ENCODE data around the gene TRIM49D1. TPM values are rescaled to one million over a fixed set of nuclear protein-coding genes. Genes with fewer than 3 reads are reported as not detected.
"Not testable (repeated sequence)": the region's sequence is repeated elsewhere in the genome, so short reads cannot be mapped to it uniquely, and the experiment has no call there.

Gene TRIM49D1
- total RNA-seq, 1 experiment from 2014 or later, result not detected

DNA sequence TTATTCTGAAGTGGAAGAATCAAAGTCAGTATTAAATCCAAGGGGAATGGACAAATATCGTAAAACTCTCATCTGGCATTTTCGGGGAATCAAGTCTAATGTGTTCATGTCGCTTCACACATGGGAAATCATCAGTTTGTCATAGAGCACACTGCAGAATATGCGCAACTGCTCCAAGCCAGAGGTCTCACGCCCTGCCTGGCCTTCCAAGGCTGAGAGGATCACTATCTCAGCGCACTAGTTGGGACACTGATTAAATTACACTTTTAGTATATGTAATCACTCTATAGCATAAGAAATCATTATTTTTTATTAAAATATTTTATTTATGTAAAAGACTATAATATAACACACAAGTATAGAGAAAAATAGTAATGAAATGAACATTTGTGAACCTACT, 38.8 kb upstream of the TRIM49D1 start:
- not testable (repeated sequence) for H3K79me1 ChIP-seq (ENCODE audit: insufficient read depth, low read depth, low read length, poor library complexity, severe bottlenecking); H3K4me3 Mint-ChIP-seq; H2AFZ ChIP-seq (ENCODE audit: low read length); H3K23me2 ChIP-seq (ENCODE audit: insufficient read length, low read depth, low read length, poor library complexity, severe bottlenecking); H3K9ac ChIP-seq (ENCODE audit: extremely low read depth, insufficient read length, low read length); H3K56ac ChIP-seq (ENCODE audit: insufficient read length, low read depth, low read length); H3K27me3 ChIP-seq (ENCODE audit: insufficient read depth, low read length); H4K5ac ChIP-seq (ENCODE audit: insufficient read length, low read depth, low read length); H3K4me2 ChIP-seq (ENCODE audit: insufficient read depth, insufficient read length, low read length); H3K36me3 Mint-ChIP-seq (ENCODE audit: insufficient read depth in 1 of 3, low read depth in 3 of 3); H3K4ac ChIP-seq (ENCODE audit: low read depth, low read length); H3K4me1 ChIP-seq (ENCODE audit: insufficient read depth, low read length); H2BK120ac ChIP-seq (ENCODE audit: low read depth, low read length, poor library complexity, severe bottlenecking); H3K23ac ChIP-seq (ENCODE audit: insufficient read length, low read depth, low read length); H3K27me3 Mint-ChIP-seq (ENCODE audit: low read depth); H2AK5ac ChIP-seq (ENCODE audit: insufficient read length, low read length); H3K9me3 Mint-ChIP-seq; H3K14ac ChIP-seq (ENCODE audit: insufficient read depth, low read length); H2BK12ac ChIP-seq (ENCODE audit: insufficient read length, low read depth, low read length); H3K27ac Mint-ChIP-seq; H3K4me1 Mint-ChIP-seq; H4K91ac ChIP-seq (ENCODE audit: insufficient read length, low read depth, low read length); H3K9me3 ChIP-seq (ENCODE audit: control insufficient read depth, low read depth, low read length); DNase-seq; H3K18ac ChIP-seq (ENCODE audit: insufficient read length, low read depth, low read length); H3K27ac ChIP-seq (ENCODE audit: insufficient read length, low read depth, low read length); H4K8ac ChIP-seq (replicated peaks; ENCODE audit: insufficient read length, low read depth, low read length); H2BK15ac ChIP-seq (ENCODE audit: low read depth, low read length); H2BK5ac ChIP-seq (ENCODE audit: insufficient read length, low read length); H2BK20ac ChIP-seq (ENCODE audit: low read depth, low read length, poor library complexity, severe bottlenecking); H3K79me2 ChIP-seq (ENCODE audit: insufficient read depth, low read length); H3T11ph ChIP-seq (ENCODE audit: low read length); H4K20me1 ChIP-seq (ENCODE audit: control insufficient read depth, insufficient read depth, insufficient read length)
- no CpG with 5 or more reads among the region's 6 CpGs for WGBS (ENCODE audit: extremely low coverage, insufficient read length, low lambda C conversion rate)

DNA sequence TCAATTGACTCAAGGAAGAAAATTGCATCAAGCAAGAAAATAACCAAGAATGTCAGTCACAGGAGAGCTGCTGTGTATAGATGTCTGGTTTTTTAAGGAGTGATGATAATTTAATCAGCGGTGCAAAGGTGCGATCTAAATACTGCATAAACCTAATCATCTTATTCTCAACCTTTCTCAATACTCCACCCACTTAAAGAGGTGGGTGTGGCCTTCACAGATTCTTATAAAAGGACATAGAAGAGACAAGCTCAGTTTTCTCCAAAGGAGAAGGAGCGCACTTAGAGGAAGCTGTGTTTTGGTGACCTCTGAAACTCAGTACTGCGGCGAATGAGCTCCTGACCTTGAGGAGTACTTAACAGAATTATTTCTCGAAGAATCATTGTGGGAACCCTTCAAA, 1.7 kb upstream of the TRIM49D1 start, which contains the start of gene TRIM49D2:
Gene TRIM49D2, plus strand, starts transcription at position 301 of the 400 bp plus-strand sequence. CDS start 2,698 bp downstream, outside the sequence.
- not testable (repeated sequence) for H2AK5ac ChIP-seq (ENCODE audit: insufficient read length, low read length); H3K14ac ChIP-seq (ENCODE audit: insufficient read depth, low read length); H2AFZ ChIP-seq (ENCODE audit: low read length); H3K9me3 Mint-ChIP-seq; H2BK120ac ChIP-seq (ENCODE audit: low read depth, low read length, poor library complexity, severe bottlenecking); H4K8ac ChIP-seq (replicated peaks; ENCODE audit: insufficient read length, low read depth, low read length); H2BK12ac ChIP-seq (ENCODE audit: insufficient read length, low read depth, low read length); H4K5ac ChIP-seq (ENCODE audit: insufficient read length, low read depth, low read length); H4K20me1 ChIP-seq (ENCODE audit: control insufficient read depth, insufficient read depth, insufficient read length); H3K23me2 ChIP-seq (ENCODE audit: insufficient read length, low read depth, low read length, poor library complexity, severe bottlenecking); H3K27ac Mint-ChIP-seq; H3K27me3 ChIP-seq (ENCODE audit: insufficient read depth, low read length); H3K4me3 Mint-ChIP-seq; H3K4me2 ChIP-seq (ENCODE audit: insufficient read depth, insufficient read length, low read length); H3K79me2 ChIP-seq (ENCODE audit: insufficient read depth, low read length); H3K56ac ChIP-seq (ENCODE audit: insufficient read length, low read depth, low read length); H3K36me3 Mint-ChIP-seq (ENCODE audit: insufficient read depth in 1 of 3, low read depth in 3 of 3); H3K4ac ChIP-seq (ENCODE audit: low read depth, low read length); H3T11ph ChIP-seq (ENCODE audit: low read length); H3K9me3 ChIP-seq (ENCODE audit: control insufficient read depth, low read depth, low read length); H3K79me1 ChIP-seq (ENCODE audit: insufficient read depth, low read depth, low read length, poor library complexity, severe bottlenecking); H2BK15ac ChIP-seq (ENCODE audit: low read depth, low read length); H3K4me1 Mint-ChIP-seq; H2BK5ac ChIP-seq (ENCODE audit: insufficient read length, low read length); H3K23ac ChIP-seq (ENCODE audit: insufficient read length, low read depth, low read length); H3K27ac ChIP-seq (ENCODE audit: insufficient read length, low read depth, low read length); H3K18ac ChIP-seq (ENCODE audit: insufficient read length, low read depth, low read length); H3K27me3 Mint-ChIP-seq (ENCODE audit: low read depth); H4K91ac ChIP-seq (ENCODE audit: insufficient read length, low read depth, low read length); H2BK20ac ChIP-seq (ENCODE audit: low read depth, low read length, poor library complexity, severe bottlenecking); DNase-seq; H3K9ac ChIP-seq (ENCODE audit: extremely low read depth, insufficient read length, low read length); H3K4me1 ChIP-seq (ENCODE audit: insufficient read depth, low read length)
- WGBS (ENCODE audit: extremely low coverage, insufficient read length, low lambda C conversion rate), result no CpG with 5 or more reads among the region's 6 CpGs

Data from H9 (cell line).